CD14-positive monocyte (primary cell): ENCODE results near the gene ARMC6. TPM values are rescaled to one million over a fixed set of nuclear protein-coding genes. Genes with fewer than 3 reads are reported as not detected.

Experiments
- DNase-seq, 3 donors: peaks; one replicate each; pipeline ENCODE4 v3.0.0-alpha.2; 2011 to 2022
- H2AFZ ChIP-seq: 2 replicates; pipeline ENCODE4 v1.6.0; 2012; ENCODE audit warnings: mild to moderate bottlenecking, low read depth, low read length, inconsistent platforms; ENCODE audit not compliant: insufficient read depth, poor library complexity, severe bottlenecking
- H3K27ac ChIP-seq, 2 donors: 1 replicate in 1 of 2; 2 replicates in 1 of 2; pipeline ENCODE4 v1.5.1; 2012 to 2013; ENCODE audit warnings: low read length in 2 of 2, control low read depth in 1 of 2, inconsistent platforms in 1 of 2, low read depth in 1 of 2, mild to moderate bottlenecking in 1 of 2
- H3K27me3 ChIP-seq, 2 donors: one replicate each; pipeline versions ENCODE4 v1.6.0 to v1.6.1; 2011 to 2013; ENCODE audit warnings: low read length in 2 of 2; ENCODE audit not compliant: control insufficient read depth in 2 of 2, insufficient read depth in 2 of 2
- H3K36me3 ChIP-seq, 2 donors: replicated peaks in 1 of 2; 1 replicate in 1 of 2; 2 replicates in 1 of 2; pipeline versions ENCODE4 v1.5.1 to v1.6.1; 2012 to 2013; ENCODE audit warnings: low read length in 2 of 2, control low read depth in 1 of 2, inconsistent platforms in 1 of 2, mild to moderate bottlenecking in 1 of 2; ENCODE audit not compliant: insufficient read depth in 2 of 2, control insufficient read depth in 1 of 2
- H3K4me1 ChIP-seq, 2 donors: 1 replicate in 1 of 2; 2 replicates in 1 of 2; pipeline versions ENCODE4 v1.5.1 to v1.6.1; 2012 to 2013; ENCODE audit warnings: low read length in 2 of 2, control low read depth in 1 of 2, inconsistent platforms in 1 of 2, mild to moderate bottlenecking in 1 of 2, moderate library complexity in 1 of 2; ENCODE audit not compliant: insufficient read depth in 2 of 2, control insufficient read depth in 1 of 2
- H3K4me2 ChIP-seq: replicated peaks from 2 replicates; pipeline ENCODE3; 2012; ENCODE audit warnings: low read length, moderate library complexity, mild to moderate bottlenecking; ENCODE audit not compliant: poor library complexity, severe bottlenecking; ENCODE audit errors: extremely low read depth
- H3K4me3 ChIP-seq, 3 experiments: fragments of 200-600 bp in 1 of 3; sonication (generic) in 1 of 3; replicated peaks in 1 of 3; 1 replicate in 2 of 3; 2 replicates in 1 of 3; pipeline ENCODE4 v1.5.1; 2011 to 2013; ENCODE audit warnings: low read length in 3 of 3, mild to moderate bottlenecking in 3 of 3, control low read depth in 2 of 3, low read depth in 2 of 3, inconsistent platforms in 1 of 3, moderate library complexity in 1 of 3
- H3K79me2 ChIP-seq: 2 replicates; pipeline ENCODE4 v1.6.0; 2012; ENCODE audit warnings: mild to moderate bottlenecking, control low read depth, inconsistent platforms, low read length, moderate library complexity; ENCODE audit not compliant: insufficient read depth
- H3K9ac ChIP-seq: 2 replicates; pipeline ENCODE4 v1.6.0; 2017; ENCODE audit warnings: low read length, mild to moderate bottlenecking; ENCODE audit not compliant: insufficient read depth, poor library complexity, severe bottlenecking
- H3K9me3 ChIP-seq, 2 donors: replicated peaks in 1 of 2; 1 replicate in 1 of 2; 2 replicates in 1 of 2; pipeline versions ENCODE4 v1.5.1 to v1.6.1; 2012 to 2013; ENCODE audit warnings: low read length in 2 of 2, control low read depth in 1 of 2; ENCODE audit not compliant: control insufficient read depth in 1 of 2, insufficient read depth in 1 of 2
- H4K20me1 ChIP-seq: 2 replicates; pipeline ENCODE4 v1.6.0; 2012; ENCODE audit warnings: mild to moderate bottlenecking, low read length, control low read depth, moderate library complexity; ENCODE audit not compliant: insufficient read depth
- H3K27ac Mint-ChIP-seq, 7 donors: one replicate each; pipeline ENCODE4 v1.8.0; 2020; ENCODE audit warnings: mild to moderate bottlenecking in 7 of 7, mixed read lengths in 7 of 7, moderate library complexity in 6 of 7, inconsistent platforms in 2 of 7
- H3K27me3 Mint-ChIP-seq, 3 donors: one replicate each; pipeline ENCODE4 v1.8.0; 2021 to 2022; ENCODE audit warnings: low read depth in 3 of 3, mild to moderate bottlenecking in 3 of 3, mixed read lengths in 3 of 3, moderate library complexity in 3 of 3, inconsistent platforms in 1 of 3
- H3K36me3 Mint-ChIP-seq, 2 donors: one replicate each; pipeline ENCODE4 v1.8.0; 2020; ENCODE audit warnings: mixed read lengths in 2 of 2, inconsistent platforms in 1 of 2, mild to moderate bottlenecking in 1 of 2
- H3K4me1 Mint-ChIP-seq: one replicate; pipeline ENCODE4 v1.8.0; 2020; ENCODE audit warnings: mild to moderate bottlenecking, mixed read lengths
- H3K4me3 Mint-ChIP-seq, 2 donors: one replicate each; pipeline ENCODE4 v1.8.0; 2020; ENCODE audit warnings: mild to moderate bottlenecking in 2 of 2, mixed read lengths in 2 of 2, moderate library complexity in 1 of 2
- H3K9me3 Mint-ChIP-seq, 7 donors: one replicate each; pipeline ENCODE4 v1.8.0; 2020 to 2022; ENCODE audit warnings: mixed read lengths in 7 of 7, mild to moderate bottlenecking in 6 of 7, moderate library complexity in 6 of 7, inconsistent platforms in 2 of 7
- CTCF ChIP-seq: fragments of 200-600 bp; IDR thresholded peaks from one replicate; pipeline ENCODE4 v1.8.0; 2022; ENCODE audit warnings: antibody characterized with exemption, mild to moderate bottlenecking
- WGBS: methylation state at CpG from one replicate; pipeline ENCODE4 v1.1.5; 2013; ENCODE audit warnings: missing lambda C conversion rate; ENCODE audit not compliant: insufficient coverage; 5-methylcytosine and 5-hydroxymethylcytosine counted together
- intact Hi-C, 2 donors: fragments of 100-400 bp; cut with micrococcal nuclease; formaldehyde crosslinking; loops; one replicate each; pipeline versions ENCODE4 v1.15.0 to v1.15.1; 2023
- polyA plus RNA-seq, 3 donors: library from polyadenylated mRNA; depleted of rRNA in 1 of 3; unstranded in 2 of 3; stranded (reverse) in 1 of 3; fragments of 300-500 nt in 2 of 3; fragments of >200 nt in 1 of 3; fragmentation: Illumina TruSeq in 2 of 3; gene quantifications; 1 replicate in 2 of 3; 2 replicates in 1 of 3; pipeline ENCODE4 v1.2.3, GENCODE V29; 2012 to 2021

ARMC6 gene
- polyA plus RNA-seq, 3 donors = 22.3 to 29.6 (median 26.1) TPM

GRCh38 chr19:19062454-19063182 is 29.2 kb downstream of the ARMC6 start:
- Histone ChIP-seq H3K27me3 (no peaks in the 10 kb centered on the region), H3K36me3 (peaks cover 16 to 25% of the 10 kb centered on the region in 2 donors), H3K9me3 (no peaks in the 10 kb centered on the region), H3K9ac (peak overlapping the region; percentile 61), H2AFZ (peak overlapping the region; percentile 88), H3K27ac (no peak overlapping the region), H3K4me3 (peak overlapping the region; percentile 49 to 71 (median 59)), H3K79me2 (peaks cover 7% of the 10 kb centered on the region), H4K20me1 (no peaks in the 10 kb centered on the region), H3K4me2 (peak overlapping the region; percentile 82), H3K4me1 (peaks cover 19 to 26% of the 10 kb centered on the region in 2 donors)
- peaks cover 0 to 4% (median 2%) of the 10 kb centered on the region in 3 donors for H3K27me3 Mint-ChIP-seq
- TF ChIP-seq CTCF = no peak
- WGBS = 90% methylated on average over 2 of the region's 4 CpGs
- H3K4me3 Mint-ChIP-seq = peak overlapping the region; percentile 83
- peaks cover 19 to 33% of the 10 kb centered on the region in 2 donors for H3K36me3 Mint-ChIP-seq
- DNase-seq = no peak
- peaks cover 0 to 3% (median 0%) of the 10 kb centered on the region in 7 donors for H3K9me3 Mint-ChIP-seq
- peak overlapping the region in 2 of 7 donors; percentile 11 to 18 for H3K27ac Mint-ChIP-seq
- intact Hi-C loops = no loop called here
- H3K4me1 Mint-ChIP-seq = peaks cover 26% of the 10 kb centered on the region

GRCh38 chr19:19063183-19064097 is 30.0 kb downstream of the ARMC6 start, which contains the start of gene SLC25A42:
Gene SLC25A42 (plus strand): TSS chr19:19063994. CDS start chr19:19096125, 32,131 bp downstream.
- H3K4me1 ChIP-seq = peaks cover 20 to 26% of the 10 kb centered on the region in 2 donors
- H3K27ac Mint-ChIP-seq = peak within 1 kb of the TSS; percentile 48 to 92 (median 76)
- H3K9me3 ChIP-seq = no peaks in the 10 kb centered on the region
- H3K9me3 Mint-ChIP-seq = peaks cover 0 to 3% (median 0%) of the 10 kb centered on the region in 7 donors
- peaks cover 0 to 4% (median 2%) of the 10 kb centered on the region in 3 donors for H3K27me3 Mint-ChIP-seq
- WGBS = 3% methylated on average over 58 of the region's 77 CpGs
- H3K27me3 ChIP-seq = no peaks in the 10 kb centered on the region
- peak within 1 kb of the TSS; percentile 88 for H2AFZ ChIP-seq
- peak within 1 kb of the TSS; percentile 49 to 71 (median 59) for H3K4me3 ChIP-seq
- peak within 1 kb of the TSS in 1 of 2 donors; percentile 11 for H3K27ac ChIP-seq
- H3K36me3 Mint-ChIP-seq = peaks cover 12 to 25% of the 10 kb centered on the region in 2 donors
- H3K4me1 Mint-ChIP-seq = peaks cover 28% of the 10 kb centered on the region
- peak within 1 kb of the TSS; percentile 82 for H3K4me2 ChIP-seq
- peaks cover 11 to 17% of the 10 kb centered on the region in 2 donors for H3K36me3 ChIP-seq
- TF ChIP-seq CTCF = no peak
- DNase-seq = peak; percentile 97 to 98 (median 98)
- intact Hi-C loops = no loop called here
- peak within 1 kb of the TSS; percentile 61 for H3K9ac ChIP-seq
- H4K20me1 ChIP-seq = no peaks in the 10 kb centered on the region
- peak within 1 kb of the TSS; percentile 83 to 95 for H3K4me3 Mint-ChIP-seq
- H3K79me2 ChIP-seq = peaks cover 7% of the 10 kb centered on the region
